ENCODE measurements around the gene SSBP3. TPM values are rescaled to one million over a fixed set of nuclear protein-coding genes. Genes with fewer than 3 reads are reported as not detected.
A peak's percentile ranks its signal among the peaks of the same experiment; 100 is the strongest.

SSBP3 gene
- total RNA-seq, 3 donors from 2014 or later (not counting 1 experiment from before 2014, with no cell fraction given) = 162 to 224 (median 164) TPM

- peak; percentile 79 to 86 (median 85) for ATAC-seq
- Mint-ChIP-seq H3K4me3 (peak overlapping the region; percentile 51), H3K4me1 (peaks cover 88 to 89% of the 10 kb centered on the region in 2 donors), H3K27ac (peak overlapping the region; percentile 72 to 96), H3K36me3 (no peaks in the 10 kb centered on the region), H3K9me3 (no peaks in the 10 kb centered on the region), H3K27me3 (ENCODE audit: low read depth in 2 of 2) (no peaks in the 10 kb centered on the region)
- Histone ChIP-seq H3K27ac (ENCODE audit: low read length) (peak overlapping the region; percentile 45), H3K36me3 (ENCODE audit: control insufficient read depth, insufficient read depth, low read length) (no peaks in the 10 kb centered on the region), H3K4me1 (ENCODE audit: control insufficient read depth, insufficient read depth, low read length) (peaks cover 85% of the 10 kb centered on the region), H3K27me3 (ENCODE audit: control insufficient read depth, insufficient read depth, low read length) (no peaks in the 10 kb centered on the region), H3K4me3 (ENCODE audit: low read length) (no peak overlapping the region), H3K9me3 (ENCODE audit: control insufficient read depth, insufficient read depth, low read length) (no peaks in the 10 kb centered on the region)
- intact Hi-C loops (cut with micrococcal nuclease) = loop anchor here (1.0 kb wide), 1 partner anchor 120 kb away; no protein-coding TSS in a partner anchor
- WGBS (ENCODE audit: insufficient coverage) = 17% methylated on average over 8 of the region's 8 CpGs
- TF ChIP-seq CTCF (IDR thresholded peaks at IDR 0.05) = no peak
- peak; percentile 40 to 80 for DNase-seq
Observed at GRCh38 chr1:54287176-54287650, 119.0 kb downstream of the SSBP3 start.

- peaks cover 4% of the 10 kb centered on the region for H3K36me3 ChIP-seq (ENCODE audit: control insufficient read depth, insufficient read depth, low read length)
- H3K27ac ChIP-seq (ENCODE audit: low read length) = no peak overlapping the region
- peak overlapping the region; percentile 72 to 96 for H3K27ac Mint-ChIP-seq
- ATAC-seq = no peak
- 81% methylated on average over 5 of the region's 5 CpGs for WGBS (ENCODE audit: insufficient coverage)
- H3K4me3 Mint-ChIP-seq = peak overlapping the region; percentile 35
- no peak overlapping the region for H3K4me3 ChIP-seq (ENCODE audit: low read length)
- H3K9me3 Mint-ChIP-seq = no peaks in the 10 kb centered on the region
- H3K4me1 ChIP-seq (ENCODE audit: control insufficient read depth, insufficient read depth, low read length) = peaks cover 72% of the 10 kb centered on the region
- H3K27me3 Mint-ChIP-seq (ENCODE audit: low read depth in 2 of 2) = no peaks in the 10 kb centered on the region
- no peak for DNase-seq
- intact Hi-C loops (cut with micrococcal nuclease) = no loop called here
- no peak for TF ChIP-seq CTCF (IDR thresholded peaks at IDR 0.05)
- no peaks in the 10 kb centered on the region for H3K9me3 ChIP-seq (ENCODE audit: control insufficient read depth, insufficient read depth, low read length)
- H3K27me3 ChIP-seq (ENCODE audit: control insufficient read depth, insufficient read depth, low read length) = no peaks in the 10 kb centered on the region
- no peaks in the 10 kb centered on the region for H3K36me3 Mint-ChIP-seq
- H3K4me1 Mint-ChIP-seq = peaks cover 78 to 79% of the 10 kb centered on the region in 2 donors
Observed at GRCh38 chr1:54285815-54286345, 120.3 kb downstream of the SSBP3 start.

- Mint-ChIP-seq H3K4me3 (peak overlapping the region; percentile 39), H3K36me3 (peaks cover 6% of the 10 kb centered on the region), H3K4me1 (peaks cover 75 to 78% of the 10 kb centered on the region in 2 donors), H3K27me3 (ENCODE audit: low read depth in 2 of 2) (no peaks in the 10 kb centered on the region), H3K9me3 (no peaks in the 10 kb centered on the region), H3K27ac (peak overlapping the region; percentile 72 to 96)
- Histone ChIP-seq H3K27ac (ENCODE audit: low read length) (no peak overlapping the region), H3K36me3 (ENCODE audit: control insufficient read depth, insufficient read depth, low read length) (peaks cover 10% of the 10 kb centered on the region), H3K4me1 (ENCODE audit: control insufficient read depth, insufficient read depth, low read length) (peaks cover 63% of the 10 kb centered on the region), H3K27me3 (ENCODE audit: control insufficient read depth, insufficient read depth, low read length) (no peaks in the 10 kb centered on the region), H3K9me3 (ENCODE audit: control insufficient read depth, insufficient read depth, low read length) (no peaks in the 10 kb centered on the region), H3K4me3 (ENCODE audit: low read length) (no peak overlapping the region)
- no peak for ATAC-seq
- peak in 1 of 2 donors; percentile 78 for DNase-seq
- TF ChIP-seq CTCF (IDR thresholded peaks at IDR 0.05) = no peak
- WGBS (ENCODE audit: insufficient coverage) = 51% methylated on average over 7 of the region's 10 CpGs
- intact Hi-C loops (cut with micrococcal nuclease) = no loop called here
Observed at GRCh38 chr1:54284781-54285529, 121.2 kb downstream of the SSBP3 start.

Measured in natural killer cell (primary cell).